Thoracic aorta (tissue), 2 donors: Measurements from ENCODE around the gene CCDC106. TPM values are rescaled to one million over a fixed set of nuclear protein-coding genes. Genes with fewer than 3 reads are reported as not detected.

Source experiments
- ATAC-seq: fragments of 150-250 bp; one replicate; pipeline ENCODE4 v1.8.0; 2017; ENCODE audit warnings: low read depth; ENCODE audit not compliant: insufficient number of reproducible peaks, low FRiP score
- DNase-seq: peaks from one replicate; pipeline ENCODE4 v3.0.0-alpha.2; 2020; ENCODE audit warnings: low spot score
- H3K27ac ChIP-seq, 2 donors: fragments of 200-600 bp; sonication (generic); 1 replicate in 1 of 2; 2 replicates in 1 of 2; pipeline ENCODE4 v1.5.1; 2016; ENCODE audit warnings: mild to moderate bottlenecking in 2 of 2, moderate library complexity in 2 of 2
- H3K27me3 ChIP-seq: fragments of 200-600 bp; sonication (generic); replicated peaks from 2 replicates; pipeline ENCODE4 v1.6.0; 2016; ENCODE audit warnings: mild to moderate bottlenecking; ENCODE audit not compliant: insufficient read depth
- H3K36me3 ChIP-seq: fragments of 200-600 bp; sonication (generic); one replicate; pipeline ENCODE4 v1.5.1; 2016
- H3K4me1 ChIP-seq, 2 donors: fragments of 200-600 bp; sonication (generic); 1 replicate in 1 of 2; 2 replicates in 1 of 2; pipeline versions ENCODE4 v1.5.1 to v1.6.0; 2016; ENCODE audit warnings: low read depth in 2 of 2, mild to moderate bottlenecking in 1 of 2; ENCODE audit not compliant: control insufficient read depth in 1 of 2
- H3K4me3 ChIP-seq: fragments of 200-600 bp; sonication (generic); 2 replicates; pipeline ENCODE4 v1.5.1; 2016; ENCODE audit warnings: mild to moderate bottlenecking
- H3K9me3 ChIP-seq: fragments of 200-600 bp; sonication (generic); 2 replicates; pipeline ENCODE4 v1.5.1; 2016
- CTCF ChIP-seq: fragments of 200-600 bp; sonication (generic); IDR thresholded peaks from one replicate; pipeline ENCODE4 v1.5.1; 2019; ENCODE audit warnings: antibody characterized with exemption
- total RNA-seq, 2 donors: library from RNA; depleted of rRNA; stranded (reverse); fragments of >200 nt; gene quantifications; one replicate each; pipeline versions ENCODE4 v1.1.0 to v1.2.3, GENCODE V29; 2016

CCDC106 gene
- total RNA-seq, 2 donors from 2014 or later, result 10.5 to 14.8 TPM

GRCh38 chr19:55644842-55645511 is 3.0 kb upstream of the CCDC106 start:
- H3K4me1 ChIP-seq, result peaks cover 49 to 58% of the 10 kb centered on the region in 2 donors
- no peaks in the 10 kb centered on the region for H3K27me3 ChIP-seq
- H3K4me3 ChIP-seq, result no peak overlapping the region
- DNase-seq (no peak), ATAC-seq (no peak)
- TF ChIP-seq CTCF, result no peak
- peaks cover 6% of the 10 kb centered on the region for H3K36me3 ChIP-seq
- H3K9me3 ChIP-seq, result no peaks in the 10 kb centered on the region
- no peak overlapping the region for H3K27ac ChIP-seq

GRCh38 chr19:55645512-55645881 is 2.5 kb upstream of the CCDC106 start:
- no peak for DNase-seq
- H3K4me1 ChIP-seq, result peaks cover 44 to 53% of the 10 kb centered on the region in 2 donors
- H3K36me3 ChIP-seq, result peaks cover 6% of the 10 kb centered on the region
- no peak overlapping the region for H3K4me3 ChIP-seq
- no peak for ATAC-seq
- H3K27ac ChIP-seq, result no peak overlapping the region
- no peaks in the 10 kb centered on the region for H3K27me3 ChIP-seq
- no peaks in the 10 kb centered on the region for H3K9me3 ChIP-seq
- TF ChIP-seq CTCF, result no peak

GRCh38 chr19:55646889-55647731 is 902 bp upstream of the CCDC106 start:
- H3K9me3 ChIP-seq, result no peaks in the 10 kb centered on the region
- peak overlapping the region; percentile 42 to 77 for H3K27ac ChIP-seq
- H3K27me3 ChIP-seq, result no peaks in the 10 kb centered on the region
- H3K4me1 ChIP-seq, result peaks cover 39 to 51% of the 10 kb centered on the region in 2 donors
- H3K4me3 ChIP-seq, result peak overlapping the region; percentile 96
- TF ChIP-seq CTCF, result no peak
- peaks cover 6% of the 10 kb centered on the region for H3K36me3 ChIP-seq
- DNase-seq, result no peak
- ATAC-seq, result no peak

GRCh38 chr19:55648585-55649267 is 714 bp downstream of the CCDC106 start:
- Histone ChIP-seq H3K36me3 (peaks cover 6% of the 10 kb centered on the region), H3K27ac (peak overlapping the region; percentile 42 to 77), H3K4me1 (peaks cover 31 to 47% of the 10 kb centered on the region in 2 donors), H3K27me3 (no peaks in the 10 kb centered on the region), H3K9me3 (no peaks in the 10 kb centered on the region), H3K4me3 (peak overlapping the region; percentile 96)
- ATAC-seq (no peak), DNase-seq (no peak)
- no peak for TF ChIP-seq CTCF
